SHP77 (cell line): ENCODE measurements around the gene EFNA2.
"Not testable (repeated sequence)": the region's sequence is repeated elsewhere in the genome, so short reads cannot be mapped to it uniquely, and the experiment has no call there.

ENCODE experiments used
- DNase-seq, 2 experiments: peaks; one replicate each; lab custom pipeline; 2025; lab: John Stamatoyannopoulos, UW

Gene EFNA2

DNA sequence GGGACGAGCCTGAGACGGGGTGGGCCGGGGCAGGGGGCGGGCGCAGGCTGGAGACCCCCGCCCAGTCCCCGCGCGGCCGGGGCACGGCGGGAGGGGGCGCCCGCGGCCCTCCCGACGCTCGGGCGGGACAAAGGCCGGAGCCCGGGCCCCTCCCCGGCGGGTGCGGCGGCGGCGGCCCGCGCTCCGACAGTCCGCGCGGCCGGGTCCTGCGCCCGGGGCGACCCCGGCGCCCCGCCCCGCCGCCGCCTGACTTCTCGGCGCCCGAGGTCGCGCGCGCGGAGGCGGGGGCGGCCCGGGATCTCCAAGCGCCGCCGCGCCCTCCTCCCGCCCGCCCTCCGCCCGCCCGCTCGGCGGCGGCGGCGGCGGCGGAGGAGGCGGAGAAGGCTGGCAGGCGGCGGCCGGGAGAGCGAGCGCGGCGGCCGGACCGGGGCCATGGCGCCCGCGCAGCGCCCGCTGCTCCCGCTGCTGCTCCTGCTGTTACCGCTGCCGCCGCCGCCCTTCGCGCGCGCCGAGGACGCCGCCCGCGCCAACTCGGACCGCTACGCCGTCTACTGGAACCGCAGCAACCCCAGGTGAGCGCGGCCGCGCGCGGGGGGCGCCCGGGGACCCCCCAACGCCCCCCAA lies at the start of gene EFNA2:
TSS of gene EFNA2 (plus strand) at position 137 of the 624 bp plus-strand sequence. CDS start at position 433, 296 bp downstream.
- DNase-seq = no peak

DNA sequence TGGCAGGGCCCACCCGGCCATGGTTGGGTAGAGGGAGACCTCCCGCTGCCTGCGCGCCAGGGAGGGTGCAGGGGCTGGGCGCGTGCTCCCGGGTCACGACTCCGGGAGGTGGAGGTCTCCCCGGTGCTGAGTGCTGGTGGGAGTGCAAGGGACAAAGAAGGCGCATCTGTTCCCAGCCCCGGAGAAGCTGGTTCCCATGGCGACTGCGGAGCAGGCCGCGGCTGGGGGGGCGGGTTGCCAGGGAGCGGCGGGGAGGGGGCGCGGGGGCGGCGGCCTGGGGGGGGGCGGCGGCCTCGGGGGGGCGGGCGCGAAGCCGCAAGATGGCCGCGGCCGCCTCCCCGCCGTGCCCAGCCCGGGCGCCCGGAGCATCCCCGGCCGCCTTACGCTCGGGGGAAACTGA lies 49.1 kb upstream of the EFNA2 start:
- DNase-seq = no peak

DNA sequence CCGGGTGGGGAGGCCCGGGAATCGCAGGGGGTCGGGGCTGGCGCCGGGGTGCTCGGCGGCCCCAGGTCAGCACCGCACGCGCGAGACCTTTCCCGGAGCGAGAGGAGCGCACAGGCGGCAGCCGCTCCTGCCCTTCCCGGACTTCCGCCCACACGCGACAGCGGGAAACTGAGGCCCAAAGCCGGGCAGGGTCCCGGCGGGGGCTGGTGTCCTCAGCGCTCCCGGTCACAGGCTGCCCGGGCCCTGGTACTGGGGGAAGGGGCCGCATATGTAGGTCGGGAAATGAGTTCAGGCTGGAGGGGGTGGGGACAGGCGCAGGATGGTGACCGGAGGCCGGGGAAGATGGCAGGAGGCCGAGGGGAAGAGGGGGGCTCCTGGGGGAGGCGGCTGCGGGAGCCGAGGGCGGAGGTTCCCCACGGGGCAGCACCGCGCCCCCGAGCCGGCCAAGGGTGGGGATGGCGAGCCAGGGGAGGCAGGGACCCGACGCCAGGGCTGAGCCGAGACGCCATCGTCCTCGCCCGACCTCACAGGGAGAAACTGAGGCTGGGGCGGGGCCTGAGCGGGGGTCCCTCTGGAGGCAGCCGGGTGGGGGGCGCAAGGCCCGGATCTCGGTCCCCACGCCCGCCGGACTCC lies 48.5 kb upstream of the EFNA2 start:
- DNase-seq = no peak

DNA sequence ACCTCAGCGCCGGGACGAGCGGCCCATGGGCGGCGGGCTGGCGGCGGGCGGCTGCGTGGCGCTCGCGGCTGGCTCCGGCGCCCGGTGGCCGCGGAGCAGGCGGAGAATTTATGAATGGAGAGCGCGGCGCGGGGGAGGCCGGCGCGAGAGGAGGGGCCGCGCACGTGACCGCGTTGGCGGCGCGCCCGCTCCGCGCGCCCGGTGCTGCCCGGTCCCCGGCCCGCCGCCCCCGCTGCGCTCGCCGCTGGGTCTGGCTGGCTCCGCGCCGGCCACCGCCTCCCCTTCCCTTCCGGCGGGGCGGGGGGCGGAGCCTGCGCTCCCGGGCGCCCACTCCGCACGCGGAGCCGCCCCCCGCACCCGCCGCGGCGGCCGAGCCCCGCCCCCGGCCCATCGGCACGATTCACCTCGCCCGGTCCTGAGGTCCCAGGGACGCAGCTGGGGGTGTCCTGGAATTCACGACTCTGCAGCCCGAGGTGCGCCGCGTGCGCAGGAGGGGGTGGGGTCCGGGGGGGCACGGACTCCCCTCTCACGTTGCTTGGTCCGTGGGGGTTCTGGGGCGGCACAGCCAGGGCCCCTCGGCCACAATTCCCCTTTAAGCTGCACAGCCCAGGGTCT lies 47.8 kb upstream of the EFNA2 start, which contains the start of gene CBARP:
TSS of gene CBARP (minus strand) at position 252 of the 615 bp plus-strand sequence. CDS start 1,905 bp downstream, outside the sequence.
- DNase-seq = peak in 1 of 2 experiments; percentile 53

DNA sequence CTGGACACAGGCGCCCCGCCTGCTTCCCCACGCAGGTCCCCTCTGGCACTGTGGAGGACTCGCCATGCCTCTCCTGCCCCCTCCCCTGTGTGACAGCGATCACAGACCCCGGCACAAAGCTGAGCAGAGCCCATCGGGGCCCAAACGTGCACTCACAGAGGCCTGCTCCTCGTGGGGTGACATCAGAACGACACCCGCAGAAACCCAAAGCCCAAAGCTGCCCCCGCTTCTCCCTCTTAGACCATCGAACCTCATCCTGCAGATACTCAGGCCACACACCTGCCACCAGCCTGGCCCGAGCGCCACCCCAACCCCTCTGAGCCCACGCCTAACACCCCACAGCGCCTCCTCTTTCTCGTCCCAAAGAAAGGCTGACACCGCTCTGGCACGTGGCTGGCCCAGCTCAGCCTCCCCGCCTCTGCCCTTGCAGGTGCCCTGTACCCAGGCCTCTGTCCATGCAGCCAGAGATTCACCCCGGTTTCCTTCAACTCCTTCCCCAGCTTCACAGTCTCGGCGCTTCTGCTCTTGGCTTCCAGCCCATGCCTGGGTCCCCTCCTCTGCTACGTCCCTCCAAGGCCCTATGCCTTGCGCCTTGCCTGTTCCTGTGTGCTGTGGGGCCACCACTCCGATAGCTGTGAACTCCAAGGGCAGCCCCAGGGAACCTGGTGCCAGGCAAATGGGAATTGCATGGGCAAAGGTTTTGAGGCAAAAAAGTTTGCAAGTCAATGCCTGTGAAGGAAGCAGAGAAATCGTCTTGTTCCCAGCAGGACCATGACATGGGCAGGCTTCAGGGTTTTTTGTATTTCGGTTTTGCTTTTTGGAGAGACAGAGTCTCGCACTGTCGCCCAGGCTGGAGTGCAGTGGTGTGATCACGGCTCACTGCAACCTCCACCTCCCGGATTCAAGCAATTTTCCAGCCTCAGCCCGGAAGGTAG lies 47.0 kb upstream of the EFNA2 start:
- DNase-seq = no peak

DNA sequence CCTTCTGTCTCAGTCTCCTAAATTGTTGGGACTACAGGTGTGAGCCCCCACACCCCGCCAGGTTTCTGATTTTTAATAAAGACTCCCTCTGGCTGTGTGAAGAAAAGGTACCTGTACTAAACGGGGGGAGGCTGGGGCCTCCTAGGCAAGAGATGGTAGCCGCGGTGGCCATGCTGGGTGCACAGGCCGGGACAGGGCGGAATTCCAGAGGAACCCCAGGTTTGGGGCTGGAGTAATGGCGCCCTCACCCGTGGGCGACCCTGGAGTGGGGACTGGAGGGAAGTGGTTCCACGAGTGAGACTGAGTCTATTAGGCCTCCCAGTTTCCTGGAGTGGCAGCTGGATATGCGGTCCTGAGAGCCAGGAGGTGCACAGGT lies 46.3 kb upstream of the EFNA2 start:
- no peak for DNase-seq

DNA sequence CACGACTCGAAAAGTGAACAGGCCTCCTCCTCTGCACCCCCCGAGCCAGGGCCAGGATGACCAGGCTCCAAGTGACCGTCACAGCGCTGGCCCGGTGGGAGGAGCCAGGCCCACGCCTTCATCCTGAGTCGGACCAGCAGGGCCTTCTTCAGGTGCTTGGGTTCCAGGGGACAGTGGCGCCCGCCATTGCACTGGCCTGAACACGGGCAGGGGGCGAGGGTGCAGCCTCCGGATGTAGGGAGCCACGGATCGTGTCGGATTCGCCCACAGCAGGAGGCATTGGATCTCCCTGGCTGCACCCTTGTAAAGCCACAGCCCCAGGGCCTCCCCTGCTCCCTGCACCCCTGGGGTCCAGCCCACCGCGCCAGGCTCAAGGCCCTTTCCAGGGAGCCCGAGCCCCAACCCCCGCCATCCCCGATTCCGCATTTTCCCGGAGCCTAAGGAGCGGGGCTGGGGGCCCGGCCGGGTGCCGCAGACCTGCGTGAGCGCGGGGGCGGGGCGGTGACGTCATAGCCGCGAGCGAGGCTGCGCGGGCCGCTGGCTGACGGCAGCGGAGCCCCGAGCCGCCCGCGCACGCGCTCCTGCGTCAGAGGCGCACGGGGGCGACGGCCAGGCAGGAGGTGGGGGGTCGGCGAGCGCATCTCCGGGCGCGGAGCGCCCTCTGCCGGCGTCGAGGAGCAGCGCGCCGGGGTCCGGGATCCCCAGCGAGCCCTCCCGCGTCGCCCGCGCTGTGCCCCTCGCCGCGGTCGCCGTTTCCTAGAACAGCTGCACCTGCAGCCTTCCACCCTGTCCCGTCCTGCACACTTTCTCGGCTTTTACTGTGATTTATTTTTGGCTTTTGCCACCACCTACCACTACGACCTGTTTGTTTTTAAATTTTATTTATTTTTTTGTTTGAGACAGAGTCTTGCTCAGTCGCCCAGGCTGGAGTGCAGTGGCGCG lies 45.6 kb upstream of the EFNA2 start:
- peak; percentile 85 to 90 for DNase-seq

DNA sequence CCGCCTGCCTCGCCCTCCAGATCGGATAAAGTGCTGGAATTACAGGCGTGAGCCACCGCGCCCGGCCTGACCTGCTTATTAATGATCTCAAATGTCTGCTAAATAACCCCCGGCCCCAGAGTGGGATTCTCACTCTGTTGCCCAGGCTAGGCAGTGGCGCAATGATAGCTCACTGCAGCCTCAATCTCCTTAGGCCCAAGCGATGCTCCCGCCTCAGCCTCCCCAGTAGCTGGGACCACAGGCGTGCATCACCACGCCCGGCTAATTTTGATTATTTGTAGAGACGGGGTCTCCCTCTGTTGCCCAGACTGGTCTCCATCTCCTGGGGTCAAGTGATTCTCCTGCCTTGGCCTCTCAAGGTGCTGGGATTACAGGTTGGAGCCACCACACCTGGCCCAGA lies 44.7 kb upstream of the EFNA2 start:
- no peak for DNase-seq

DNA sequence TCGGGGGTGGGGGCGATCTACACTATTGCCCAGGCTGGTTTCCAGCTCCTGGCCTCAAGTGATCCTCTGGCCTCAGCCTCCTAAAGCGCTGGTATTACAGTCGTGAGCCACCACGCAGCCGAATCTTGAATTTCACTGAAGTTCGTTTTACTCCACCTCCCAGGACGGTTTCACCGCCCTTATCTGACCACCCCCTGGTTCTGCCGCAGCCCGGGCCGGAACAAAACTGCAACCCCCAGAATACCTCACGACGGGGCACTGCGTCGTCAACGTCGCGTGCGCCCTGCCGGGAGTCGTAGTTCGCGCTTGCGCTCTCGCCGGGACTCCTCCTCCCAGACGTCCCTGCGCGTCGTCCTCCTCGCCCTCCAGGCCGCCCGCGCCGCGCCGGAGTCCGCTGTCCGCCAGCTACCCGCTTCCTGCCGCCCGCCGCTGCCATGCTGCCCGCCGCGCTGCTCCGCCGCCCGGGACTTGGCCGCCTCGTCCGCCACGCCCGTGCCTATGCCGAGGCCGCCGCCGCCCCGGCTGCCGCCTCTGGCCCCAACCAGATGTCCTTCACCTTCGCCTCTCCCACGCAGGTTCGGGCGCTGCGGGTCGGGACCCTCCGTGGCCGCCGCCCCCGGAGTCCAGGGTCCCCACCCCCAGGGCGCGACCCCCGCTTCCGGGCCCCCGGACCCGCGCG lies 44.1 kb upstream of the EFNA2 start, which contains the start of gene ATP5F1D:
TSS of gene ATP5F1D (plus strand) at position 335 of the 679 bp plus-strand sequence. CDS start at position 435, 100 bp downstream.
- DNase-seq = peak; percentile 87 to 93

DNA sequence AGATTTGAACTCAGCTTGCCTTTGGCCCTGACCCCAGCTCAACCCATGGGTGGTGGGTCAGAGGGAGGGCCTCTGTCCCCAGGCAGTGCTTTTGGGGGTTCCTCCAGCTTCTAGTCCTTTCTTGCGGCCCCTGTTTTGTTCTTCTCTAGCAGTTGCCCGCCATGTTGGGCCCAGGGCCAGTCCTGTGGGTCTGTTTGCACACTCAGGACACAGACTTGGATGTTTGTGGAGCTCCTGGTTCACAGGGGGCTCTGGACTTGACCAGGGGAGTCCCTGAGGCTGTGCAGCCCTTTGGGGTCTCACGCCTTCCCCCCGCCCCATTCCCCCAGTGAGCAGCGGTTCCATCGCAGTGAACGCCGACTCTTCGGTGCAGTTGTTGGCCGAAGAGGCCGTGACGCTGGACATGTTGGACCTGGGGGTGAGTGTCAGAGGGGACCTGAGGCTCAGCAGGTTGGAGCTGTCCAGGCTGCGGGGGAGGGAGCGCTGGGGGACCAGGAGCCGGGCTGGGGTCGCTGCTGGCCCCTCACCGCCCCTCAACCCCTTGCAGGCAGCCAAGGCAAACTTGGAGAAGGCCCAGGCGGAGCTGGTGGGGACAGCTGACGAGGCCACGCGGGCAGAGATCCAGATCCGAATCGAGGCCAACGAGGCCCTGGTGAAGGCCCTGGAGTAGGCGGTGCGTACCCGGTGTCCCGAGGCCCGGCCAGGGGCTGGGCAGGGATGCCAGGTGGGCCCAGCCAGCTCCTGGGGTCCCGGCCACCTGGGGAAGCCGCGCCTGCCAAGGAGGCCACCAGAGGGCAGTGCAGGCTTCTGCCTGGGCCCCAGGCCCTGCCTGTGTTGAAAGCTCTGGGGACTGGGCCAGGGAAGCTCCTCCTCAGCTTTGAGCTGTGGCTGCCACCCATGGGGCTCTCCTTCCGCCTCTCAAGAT lies 41.6 kb upstream of the EFNA2 start:
- DNase-seq = peak; percentile 35 to 68

DNA sequence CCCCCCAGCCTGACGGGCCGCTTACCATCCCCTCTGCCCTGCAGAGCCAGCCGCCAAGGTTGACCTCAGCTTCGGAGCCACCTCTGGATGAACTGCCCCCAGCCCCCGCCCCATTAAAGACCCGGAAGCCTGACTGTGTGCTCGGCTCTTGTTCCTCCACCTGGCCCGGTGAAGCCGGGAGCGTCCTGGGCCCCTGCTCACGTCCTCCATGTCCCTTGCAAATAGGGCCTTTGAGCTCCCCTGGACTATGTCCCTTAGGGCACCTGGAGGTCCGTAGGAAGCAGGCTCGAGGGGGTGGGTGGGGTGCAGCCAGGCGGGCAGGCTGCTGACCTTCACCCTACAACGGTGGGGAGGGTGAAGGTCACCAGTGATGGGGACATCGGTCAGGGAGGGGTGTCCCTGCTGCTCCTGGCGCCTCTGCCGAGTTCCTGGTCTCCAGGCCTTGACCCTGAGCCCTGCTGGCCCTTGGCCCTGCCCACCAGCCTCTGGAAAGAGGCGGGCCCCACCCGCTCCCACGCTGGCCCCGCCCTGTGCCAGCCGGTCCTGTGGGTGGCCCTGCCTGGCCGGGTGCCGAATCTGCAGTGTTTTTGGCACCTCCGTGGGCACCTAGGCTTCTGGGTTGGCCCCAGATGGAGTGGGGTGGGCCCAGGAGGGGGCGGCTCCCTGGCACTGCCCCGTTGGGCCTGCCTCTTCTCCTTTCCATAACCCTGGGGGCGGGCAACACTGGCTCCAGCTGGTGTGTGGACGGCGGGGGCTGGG lies 40.8 kb upstream of the EFNA2 start:
- no peak for DNase-seq

DNA sequence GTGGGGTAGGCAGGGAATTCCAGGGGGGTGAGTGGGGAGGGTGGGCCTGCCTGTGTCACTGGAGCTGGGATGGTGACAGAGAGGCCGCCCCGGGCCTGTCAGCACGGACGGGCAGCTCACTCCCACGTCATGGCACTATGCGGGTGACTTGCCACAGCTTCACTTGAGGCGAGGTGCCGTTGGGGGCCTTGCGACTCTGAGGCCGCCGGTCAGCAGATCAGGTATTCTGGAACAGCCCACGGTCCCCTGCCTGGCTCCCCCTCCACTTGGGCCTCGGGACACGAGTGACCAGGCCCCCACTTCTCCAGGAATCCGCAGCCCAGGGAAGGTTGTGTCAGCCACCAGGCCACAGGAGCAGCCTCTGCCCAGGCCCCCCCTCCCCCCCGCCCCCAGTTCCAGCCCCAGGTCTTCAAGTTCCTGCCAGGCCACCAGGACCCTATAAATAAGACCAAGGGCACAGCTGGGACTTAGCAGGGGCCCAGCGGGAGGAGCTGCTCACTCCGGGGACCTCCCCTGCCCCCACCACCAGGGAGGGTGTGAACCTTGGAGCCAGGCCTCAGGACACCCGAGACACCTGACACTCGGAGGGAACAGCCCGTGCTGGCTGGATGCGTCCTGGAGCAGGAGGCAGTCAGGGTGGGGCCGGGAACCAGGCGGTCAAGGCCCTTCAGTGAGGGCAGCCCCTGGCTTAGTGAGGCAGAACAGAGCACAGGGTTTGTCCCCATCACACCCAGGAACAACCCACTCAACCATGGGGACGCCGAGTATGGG lies 40.0 kb upstream of the EFNA2 start:
- no peak for DNase-seq

DNA sequence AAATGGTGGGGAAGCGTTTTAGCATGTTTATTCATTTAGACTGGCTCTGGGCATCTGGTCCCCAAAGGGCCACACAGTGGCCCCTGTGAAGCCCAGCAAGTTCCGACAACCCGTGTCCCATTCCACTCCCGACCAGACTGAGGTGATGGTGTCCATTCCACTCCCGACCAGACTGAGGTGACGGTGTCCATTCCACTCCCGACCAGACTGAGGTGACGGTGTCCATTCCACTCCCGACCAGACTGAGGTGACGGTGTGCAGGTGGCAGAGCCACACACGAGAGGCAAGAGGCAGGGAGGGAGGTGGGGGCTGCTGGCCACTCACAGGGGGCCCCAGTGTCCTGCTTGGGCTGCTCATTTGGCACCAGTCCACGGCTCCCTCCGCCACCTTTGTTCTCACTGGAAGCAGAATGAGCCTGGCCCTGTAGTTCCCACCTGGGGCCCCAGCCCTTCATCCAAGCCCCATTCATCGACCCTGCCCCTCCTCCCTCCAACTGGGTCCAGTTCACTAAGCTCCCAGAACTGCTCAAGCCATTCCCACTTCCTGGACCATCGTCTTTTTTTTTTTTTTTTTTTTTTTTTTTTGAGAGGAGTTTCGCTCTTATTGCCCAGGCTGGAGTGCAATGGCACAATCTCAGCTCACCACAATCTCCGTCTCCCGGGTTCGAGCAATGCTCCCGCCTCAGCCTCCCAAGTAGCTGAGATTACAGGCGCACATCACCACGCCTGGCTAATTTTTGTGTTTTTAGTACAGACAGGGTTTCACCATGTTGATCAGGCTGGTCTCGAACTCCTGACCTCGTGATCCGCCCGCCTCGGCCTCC lies 39.2 kb upstream of the EFNA2 start:
- DNase-seq = not testable (repeated sequence)

DNA sequence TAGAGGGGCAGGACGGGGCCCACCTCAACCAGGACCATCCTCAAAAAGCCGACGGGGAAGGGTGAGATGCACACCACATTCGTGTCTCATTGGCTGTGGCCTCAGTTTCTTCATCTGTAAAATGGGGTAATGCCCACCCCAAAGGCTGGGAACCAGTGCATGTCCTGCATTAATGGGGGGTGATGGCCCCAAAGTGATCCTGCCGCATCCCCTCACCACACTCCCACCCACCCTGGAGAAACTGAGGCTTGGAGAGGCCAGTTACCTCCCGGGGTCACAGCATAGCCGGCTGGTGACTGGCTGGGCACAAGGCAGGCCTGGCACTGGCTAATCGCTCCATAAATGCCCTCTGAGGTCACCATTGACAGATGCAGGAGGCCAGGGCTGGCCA lies 37.9 kb upstream of the EFNA2 start:
- no peak for DNase-seq

DNA sequence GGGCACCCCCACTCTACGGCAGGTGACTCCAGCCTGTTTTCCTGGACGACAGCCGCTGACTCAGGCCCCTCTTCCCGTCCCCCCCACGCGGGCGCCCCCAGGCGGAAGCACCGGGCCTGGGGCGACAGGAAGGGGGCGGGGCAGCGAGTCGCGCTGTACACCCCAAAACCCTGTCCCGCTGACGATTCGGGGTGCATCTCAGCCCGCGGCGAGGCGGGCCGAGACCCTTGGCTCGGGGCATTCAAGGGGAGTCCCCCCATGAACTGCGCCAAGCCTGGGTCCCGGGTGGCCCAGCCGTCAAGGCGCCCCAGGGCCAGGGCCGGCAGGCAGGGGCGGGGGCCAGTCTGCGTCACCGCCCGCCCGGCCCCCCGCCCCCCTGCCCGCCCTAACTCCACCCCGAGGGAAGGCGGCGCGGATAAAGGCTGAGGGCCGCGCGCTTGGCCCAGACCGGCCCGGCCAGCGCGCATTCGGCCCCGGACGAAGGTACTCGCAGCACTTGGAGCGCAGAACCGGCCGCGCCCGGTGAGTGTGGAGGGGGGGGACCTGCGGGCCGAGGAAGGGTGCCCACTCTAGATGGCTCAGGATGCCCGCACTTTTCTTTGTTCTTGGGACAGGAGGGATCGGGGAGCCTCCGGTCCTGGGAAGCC lies 37.4 kb upstream of the EFNA2 start, which contains the start of gene MIDN:
TSS of gene MIDN (plus strand) at position 445 of the 647 bp plus-strand sequence. CDS start 1,714 bp downstream, outside the sequence.
- peak; percentile 56 to 62 for DNase-seq

DNA sequence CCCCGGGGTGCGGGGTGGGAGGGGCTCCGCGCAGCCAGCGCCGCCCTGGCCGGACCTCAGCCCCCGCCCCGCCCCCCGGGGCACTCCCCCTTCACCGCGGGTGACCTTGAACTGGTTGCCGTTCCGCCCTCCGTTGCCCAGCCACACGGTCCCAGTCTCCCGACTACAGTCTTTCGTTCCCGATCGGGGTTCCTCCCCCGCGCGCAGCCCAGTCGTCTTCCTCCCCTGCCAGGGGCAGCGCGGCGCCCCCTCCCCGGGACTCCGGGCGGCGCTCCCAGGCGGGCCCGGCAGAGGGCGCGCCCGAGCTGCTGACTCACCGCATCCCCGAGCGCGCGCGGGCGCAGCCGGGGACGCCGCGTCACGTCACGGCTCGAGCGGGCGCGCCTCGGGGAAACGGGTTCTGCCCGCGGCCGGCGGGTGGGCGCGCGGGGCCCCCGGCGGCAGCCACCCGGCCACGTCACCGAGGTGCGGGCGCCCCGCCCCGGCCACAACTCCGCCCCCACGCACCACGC lies 36.8 kb upstream of the EFNA2 start:
- DNase-seq = peak in 1 of 2 experiments; percentile 69
